Measurements from ENCODE around the gene NOVA2. TPM values are rescaled to one million over a fixed set of nuclear protein-coding genes. Genes with fewer than 3 reads are reported as not detected.

Gene NOVA2
- total RNA-seq, 1 experiment from 2014 or later: not detected

- CTCF ChIA-PET: no interaction called here
Observed at GRCh38 chr19:45985321-45985720, 11.7 kb upstream of the NOVA2 start.

DNA sequence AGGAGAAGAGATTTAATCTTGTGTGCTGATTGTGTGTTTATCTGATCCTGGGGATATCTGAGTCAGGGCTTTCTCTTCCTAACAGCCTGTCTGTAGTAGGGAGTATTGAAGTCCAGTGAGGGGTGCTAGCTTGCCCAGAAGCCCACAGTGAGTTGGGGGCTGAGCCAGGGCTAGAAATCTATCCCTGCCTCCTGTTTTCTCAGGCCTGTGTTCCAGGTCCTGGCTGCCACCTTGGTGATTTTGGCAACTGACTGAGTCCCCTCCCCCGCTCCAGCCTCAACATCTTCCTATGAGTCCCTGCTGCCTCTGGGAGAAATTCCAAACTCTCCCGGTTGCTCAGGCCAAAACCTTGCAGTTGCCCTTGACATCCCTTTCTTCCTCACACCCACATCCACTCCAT, 7.7 kb upstream of the NOVA2 start:
- BruUV-seq (replicated peaks): no TSS peak
- H3K4me3 ChIP-seq: no peak overlapping the region
- intact Hi-C loops (cut with micrococcal nuclease; ENCODE audit: unreplicated experiment): no loop called here

More at GRCh38 chr19:45985321-45985720, 11.7 kb upstream of the NOVA2 start:
- H2AFZ ChIP-seq: no peak overlapping the region
- POLR2A ChIA-PET (ENCODE audit: unreplicated experiment): no interaction called here
- no peaks in the 10 kb centered on the region for H3F3A ChIP-seq (ENCODE audit: insufficient read depth, low read depth)
- no peak overlapping the region for H3K27ac ChIP-seq
- BruUV-seq (replicated peaks): no TSS peak
- H3K36me3 ChIP-seq (ENCODE audit: low read depth): no peaks in the 10 kb centered on the region
- H4K20me1 ChIP-seq (ENCODE audit: insufficient read depth): no peaks in the 10 kb centered on the region
- H3K9me2 ChIP-seq (ENCODE audit: insufficient read depth): no peaks in the 10 kb centered on the region
- intact Hi-C loops (cut with micrococcal nuclease; ENCODE audit: unreplicated experiment): no loop called here
- H3K79me2 ChIP-seq (ENCODE audit: low read depth): no peaks in the 10 kb centered on the region
- H3K27me3 ChIP-seq (ENCODE audit: insufficient read depth, low read depth): peaks cover 19% of the 10 kb centered on the region; the same call in 1 of the 2 replicates
- no peaks in the 10 kb centered on the region for H3K9me3 ChIP-seq (ENCODE audit: insufficient read depth, low read depth)
- TF ChIP-seq, protein P1, sequence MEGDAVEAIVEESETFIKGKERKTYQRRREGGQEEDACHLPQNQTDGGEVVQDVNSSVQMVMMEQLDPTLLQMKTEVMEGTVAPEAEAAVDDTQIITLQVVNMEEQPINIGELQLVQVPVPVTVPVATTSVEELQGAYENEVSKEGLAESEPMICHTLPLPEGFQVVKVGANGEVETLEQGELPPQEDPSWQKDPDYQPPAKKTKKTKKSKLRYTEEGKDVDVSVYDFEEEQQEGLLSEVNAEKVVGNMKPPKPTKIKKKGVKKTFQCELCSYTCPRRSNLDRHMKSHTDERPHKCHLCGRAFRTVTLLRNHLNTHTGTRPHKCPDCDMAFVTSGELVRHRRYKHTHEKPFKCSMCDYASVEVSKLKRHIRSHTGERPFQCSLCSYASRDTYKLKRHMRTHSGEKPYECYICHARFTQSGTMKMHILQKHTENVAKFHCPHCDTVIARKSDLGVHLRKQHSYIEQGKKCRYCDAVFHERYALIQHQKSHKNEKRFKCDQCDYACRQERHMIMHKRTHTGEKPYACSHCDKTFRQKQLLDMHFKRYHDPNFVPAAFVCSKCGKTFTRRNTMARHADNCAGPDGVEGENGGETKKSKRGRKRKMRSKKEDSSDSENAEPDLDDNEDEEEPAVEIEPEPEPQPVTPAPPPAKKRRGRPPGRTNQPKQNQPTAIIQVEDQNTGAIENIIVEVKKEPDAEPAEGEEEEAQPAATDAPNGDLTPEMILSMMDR (conservative IDR thresholded peaks at IDR 0.05): no peak
- no peak for TF ChIP-seq EZH2 (IDR thresholded peaks at IDR 0.05; ENCODE audit: low read depth)
- no peak overlapping the region for H3K4me2 ChIP-seq
- DNase-seq: no peak
- no peak overlapping the region for H3K4me3 ChIP-seq
- no peaks in the 10 kb centered on the region for H3K4me1 ChIP-seq (replicated peaks; ENCODE audit: insufficient read depth)

DNA sequence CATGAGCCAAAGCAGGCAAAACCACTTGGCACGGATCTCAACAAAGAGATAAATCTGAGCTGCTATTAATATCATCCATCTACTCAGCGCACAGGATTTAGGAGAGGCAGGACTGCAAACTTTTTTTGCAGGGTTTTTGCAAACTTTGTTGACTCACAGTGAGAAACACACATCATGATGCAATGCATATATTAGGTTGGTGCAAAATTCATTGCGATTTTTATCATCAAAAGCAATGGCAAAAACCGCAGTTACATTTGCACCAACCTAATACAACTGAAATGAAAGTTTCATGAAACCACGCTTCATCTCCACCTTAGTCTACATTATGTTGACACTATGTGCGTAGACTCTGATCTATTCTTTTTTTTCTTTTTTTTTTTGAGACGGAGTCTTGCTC, 4.5 kb upstream of the NOVA2 start:
- ChIA-PET POLR2A (ENCODE audit: unreplicated experiment) (no interaction called here), CTCF (no interaction called here)
- Histone ChIP-seq H3K4me3 (no peak overlapping the region), H4K20me1 (ENCODE audit: insufficient read depth) (no peaks in the 10 kb centered on the region), H3K9me2 (ENCODE audit: insufficient read depth) (no peaks in the 10 kb centered on the region), H3K36me3 (ENCODE audit: low read depth) (no peaks in the 10 kb centered on the region), H2AFZ (no peak overlapping the region), H3K27ac (no peak overlapping the region), H3K27me3 (ENCODE audit: insufficient read depth, low read depth) (peaks cover 57% of the 10 kb centered on the region), H3F3A (ENCODE audit: insufficient read depth, low read depth) (peaks cover 21% of the 10 kb centered on the region), H3K4me1 (replicated peaks; ENCODE audit: insufficient read depth) (no peaks in the 10 kb centered on the region), H3K4me2 (no peak overlapping the region), H3K9me3 (ENCODE audit: insufficient read depth, low read depth) (no peaks in the 10 kb centered on the region), H3K79me2 (ENCODE audit: low read depth) (no peaks in the 10 kb centered on the region)
- intact Hi-C loops (cut with micrococcal nuclease; ENCODE audit: unreplicated experiment): no loop called here
- no peak for TF ChIP-seq EZH2 (IDR thresholded peaks at IDR 0.05; ENCODE audit: low read depth)
- TF ChIP-seq, protein P1 (conservative IDR thresholded peaks at IDR 0.05): no peak
- no TSS peak for BruUV-seq (replicated peaks)
- no peak for DNase-seq

More for the DNA sequence above, 7.7 kb upstream of the NOVA2 start:
- Histone ChIP-seq H3K36me3 (ENCODE audit: low read depth) (no peaks in the 10 kb centered on the region), H2AFZ (no peak overlapping the region), H3K4me2 (no peak overlapping the region), H3K27me3 (ENCODE audit: insufficient read depth, low read depth) (peaks cover 32% of the 10 kb centered on the region), H3K4me1 (replicated peaks; ENCODE audit: insufficient read depth) (no peaks in the 10 kb centered on the region), H3F3A (ENCODE audit: insufficient read depth, low read depth) (peaks cover 9% of the 10 kb centered on the region), H3K27ac (no peak overlapping the region), H4K20me1 (ENCODE audit: insufficient read depth) (no peaks in the 10 kb centered on the region), H3K9me2 (ENCODE audit: insufficient read depth) (no peaks in the 10 kb centered on the region), H3K79me2 (ENCODE audit: low read depth) (no peaks in the 10 kb centered on the region), H3K9me3 (ENCODE audit: insufficient read depth, low read depth) (no peaks in the 10 kb centered on the region)
- ChIA-PET CTCF (no interaction called here), POLR2A (ENCODE audit: unreplicated experiment) (no interaction called here)
- DNase-seq: no peak
- no peak for TF ChIP-seq EZH2 (IDR thresholded peaks at IDR 0.05; ENCODE audit: low read depth)
- TF ChIP-seq, protein P1 (conservative IDR thresholded peaks at IDR 0.05): no peak
